T47D (cell line): ENCODE results near the gene RCC2.
"Not testable (repeated sequence)": the region's sequence is repeated elsewhere in the genome, so short reads cannot be mapped to it uniquely, and the experiment has no call there.

Experiments
- DNase-seq, 2 experiments: peaks; one replicate each; pipeline versions ENCODE4 v3.0.0 to v3.0.0-alpha.2; 2011 to 2012; ENCODE audit warnings: low read depth in 1 of 2, low spot score in 1 of 2
- JUND ChIP-seq: IDR thresholded peaks from 2 replicates; pipeline ENCODE4 v1.6.1; 2012; ENCODE audit warnings: low read depth
- in situ Hi-C: cut with HindIII; loops from 2 replicates; pipeline ENCODE4 v1.10.0; 2016; ENCODE audit warnings: low sequenced_read_pairs, low pct_unique_long_range_greater_than_20kb

The RCC2 gene

DNA sequence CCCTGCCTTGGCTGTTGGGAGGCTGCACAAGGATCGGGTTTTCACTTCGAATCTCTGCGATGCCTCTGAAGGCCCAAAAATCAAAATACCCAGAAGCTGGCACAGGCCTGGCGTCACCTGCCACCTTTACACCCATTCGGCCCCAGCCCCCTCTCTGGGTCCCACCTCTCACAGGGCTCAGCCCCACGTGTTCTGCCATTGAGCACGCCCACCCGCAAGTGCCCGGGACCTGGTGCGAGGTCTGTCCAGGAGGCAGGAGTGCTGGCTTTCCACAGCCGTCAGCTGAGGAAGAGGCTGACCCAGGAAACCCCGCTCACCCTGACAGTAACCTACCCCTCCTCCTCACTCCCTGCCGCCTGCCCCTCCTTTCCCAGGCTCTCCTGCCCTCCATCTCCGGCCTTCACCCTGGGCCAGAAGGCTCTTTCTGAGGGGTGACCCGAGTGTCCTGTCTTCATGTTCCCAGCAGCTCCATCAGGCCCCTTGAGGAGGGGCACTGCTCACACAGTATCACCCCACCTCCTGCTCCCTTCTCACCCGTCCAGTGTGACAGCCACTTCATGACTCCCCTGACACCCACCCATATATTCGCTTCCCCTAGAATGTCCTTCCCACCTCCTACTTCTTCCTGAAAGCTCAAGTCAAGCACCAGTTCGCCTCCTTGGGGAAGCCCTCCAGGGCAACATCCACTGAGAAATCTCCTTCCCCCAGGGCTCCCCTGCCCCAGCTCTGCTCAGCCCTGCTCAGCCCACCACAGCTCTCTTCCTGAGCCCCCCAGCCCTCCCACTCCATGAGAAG is 13.5 kb downstream of the RCC2 start:
- in situ Hi-C loops: no loop called here
- no peak for TF ChIP-seq JUND
- no peak for DNase-seq

DNA sequence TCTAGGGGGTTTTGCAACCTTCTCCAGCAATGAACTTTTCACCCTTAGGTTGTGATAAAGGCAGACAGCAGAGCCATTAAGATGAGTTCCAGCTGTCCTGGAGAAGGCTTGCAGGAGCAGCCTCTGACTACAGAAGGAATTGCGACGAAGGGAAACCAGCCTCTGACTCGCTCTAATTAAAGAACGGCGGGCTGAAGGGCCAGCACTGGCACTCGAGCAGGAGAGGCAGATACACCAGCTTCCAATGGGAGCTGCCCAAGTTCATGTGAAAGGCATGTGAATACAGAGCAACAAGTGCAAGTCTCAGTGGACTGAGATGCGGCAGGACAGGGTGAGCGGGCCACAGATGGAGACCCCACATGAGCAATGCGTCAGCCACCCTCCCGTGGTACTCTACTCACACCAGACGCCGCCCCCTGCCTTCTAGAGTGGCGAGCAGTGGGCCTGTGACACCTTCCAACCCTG is 15.7 kb downstream of the RCC2 start:
- TF ChIP-seq JUND: no peak
- DNase-seq: no peak
- in situ Hi-C loops: no loop called here

DNA sequence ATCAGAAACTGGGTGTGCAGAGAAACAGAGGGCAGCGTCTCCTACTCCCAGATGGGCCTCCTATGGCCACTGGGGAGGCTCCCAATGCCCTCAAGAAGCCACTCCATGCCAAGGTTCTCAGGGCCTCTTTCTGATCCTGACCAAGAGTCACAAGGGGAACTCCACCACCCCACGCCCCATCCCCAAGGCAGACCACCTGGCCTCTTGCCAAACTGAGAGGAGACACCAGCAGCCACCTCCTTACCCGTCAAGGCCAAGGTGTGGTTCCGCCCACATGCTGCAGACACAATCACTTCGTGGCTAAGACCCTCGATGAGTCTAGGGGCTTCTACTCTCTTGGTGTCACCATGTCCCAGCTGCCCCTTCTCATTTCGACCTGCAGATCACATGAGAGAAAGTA is 17.0 kb downstream of the RCC2 start:
- no peak for DNase-seq
- TF ChIP-seq JUND: no peak
- in situ Hi-C loops: no loop called here

DNA sequence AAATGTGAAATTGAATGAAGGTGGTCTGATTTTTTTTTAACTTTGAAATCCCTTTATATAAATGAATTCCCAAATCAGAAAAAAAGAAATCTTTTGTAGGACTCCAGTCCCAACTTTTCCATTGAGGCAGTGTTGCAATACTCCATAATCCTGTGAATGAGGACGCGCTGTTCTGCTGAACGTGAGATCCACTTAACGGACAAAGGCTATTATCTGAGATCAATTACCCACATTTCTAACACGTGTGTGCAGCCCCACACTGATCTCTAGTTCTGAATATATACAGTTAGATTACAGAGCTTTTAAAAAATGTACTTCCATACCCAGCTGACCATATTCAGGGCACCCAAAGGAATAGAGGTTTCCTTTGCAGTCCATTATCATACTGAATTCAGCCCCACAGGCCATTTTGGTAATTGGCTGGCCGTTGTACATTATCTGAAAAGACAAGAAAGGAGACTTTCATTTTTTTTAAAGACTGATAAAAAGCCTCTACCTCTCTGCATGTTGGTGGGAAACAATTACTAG is 19.0 kb downstream of the RCC2 start:
- in situ Hi-C loops: no loop called here
- no peak for TF ChIP-seq JUND
- no peak for DNase-seq

DNA sequence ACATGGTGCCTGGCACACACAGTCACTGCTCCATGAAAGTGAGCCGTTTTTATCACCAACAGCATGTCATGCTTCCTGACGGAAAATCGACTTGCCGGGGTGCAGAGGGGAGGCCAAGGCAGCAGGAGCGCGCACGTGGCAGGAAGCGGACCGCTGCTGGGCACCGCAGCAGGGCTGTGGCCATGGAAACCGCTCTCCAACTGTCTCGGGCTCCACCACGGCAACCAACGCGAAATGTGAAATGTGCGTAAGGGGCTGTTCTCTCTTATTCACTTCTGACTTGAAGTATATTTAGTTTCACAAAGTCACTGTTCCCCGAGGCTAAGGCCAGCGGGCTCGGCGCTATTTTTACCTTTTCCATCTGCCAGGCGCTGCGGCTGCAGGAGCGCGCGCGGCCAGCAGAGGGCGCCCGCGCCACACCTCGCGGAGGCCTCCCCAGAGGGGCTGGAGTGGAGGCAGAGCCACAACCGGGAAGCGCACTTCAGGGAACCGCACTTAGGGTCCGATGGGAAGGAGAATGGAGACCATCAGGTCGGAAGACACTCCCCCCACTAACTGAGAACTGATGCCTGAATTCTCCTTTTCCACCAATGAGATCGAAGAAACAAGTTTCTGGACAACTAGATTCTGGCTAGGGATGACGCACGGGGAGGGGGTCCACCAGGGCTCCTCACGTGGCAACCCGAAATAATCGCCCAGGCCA is 19.7 kb downstream of the RCC2 start:
- peak; percentile 58 to 67 for DNase-seq
- no peak for TF ChIP-seq JUND
- in situ Hi-C loops: no loop called here

DNA sequence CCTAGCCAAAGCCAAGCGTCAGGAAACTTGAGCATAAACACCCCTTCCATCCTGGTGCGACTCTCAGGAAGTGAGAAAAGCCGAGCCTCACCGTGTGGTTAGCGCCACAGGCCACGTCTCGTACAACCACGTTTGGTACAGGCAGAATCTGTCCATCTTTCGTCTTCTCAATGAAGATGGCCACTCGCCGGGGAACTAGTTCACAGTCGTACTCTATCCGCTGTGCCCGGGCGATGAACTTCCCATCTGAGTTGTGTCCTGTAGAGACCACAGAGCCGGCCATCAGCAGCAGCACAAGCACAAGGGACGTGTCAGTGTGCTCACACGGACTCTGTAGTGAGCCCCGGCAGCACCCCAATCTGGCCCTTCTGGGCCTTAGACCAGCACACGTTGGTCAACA is 23.1 kb downstream of the RCC2 start:
- in situ Hi-C loops: no loop called here
- TF ChIP-seq JUND: no peak
- no peak for DNase-seq

DNA sequence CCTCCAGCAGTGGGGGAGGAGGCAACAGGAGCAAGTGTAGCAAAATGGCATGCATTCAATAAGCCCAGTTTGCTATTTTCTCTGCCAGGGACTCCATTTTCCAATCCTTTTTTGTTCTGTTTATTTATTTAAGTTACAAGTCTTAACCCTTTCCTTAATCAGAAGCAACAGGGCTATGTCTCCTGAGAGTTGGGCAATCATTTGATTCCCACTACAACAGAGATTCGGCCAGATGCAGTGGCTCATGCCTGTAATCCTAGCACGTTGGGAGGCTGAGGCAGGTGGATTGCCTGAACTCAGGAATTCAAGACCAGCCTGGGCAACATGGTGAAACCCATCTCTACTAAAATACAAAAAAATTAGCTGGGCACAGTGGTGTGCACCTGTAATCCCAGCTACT is 25.5 kb downstream of the RCC2 start:
- no peak for DNase-seq
- no peak for TF ChIP-seq JUND
- in situ Hi-C loops: no loop called here

DNA sequence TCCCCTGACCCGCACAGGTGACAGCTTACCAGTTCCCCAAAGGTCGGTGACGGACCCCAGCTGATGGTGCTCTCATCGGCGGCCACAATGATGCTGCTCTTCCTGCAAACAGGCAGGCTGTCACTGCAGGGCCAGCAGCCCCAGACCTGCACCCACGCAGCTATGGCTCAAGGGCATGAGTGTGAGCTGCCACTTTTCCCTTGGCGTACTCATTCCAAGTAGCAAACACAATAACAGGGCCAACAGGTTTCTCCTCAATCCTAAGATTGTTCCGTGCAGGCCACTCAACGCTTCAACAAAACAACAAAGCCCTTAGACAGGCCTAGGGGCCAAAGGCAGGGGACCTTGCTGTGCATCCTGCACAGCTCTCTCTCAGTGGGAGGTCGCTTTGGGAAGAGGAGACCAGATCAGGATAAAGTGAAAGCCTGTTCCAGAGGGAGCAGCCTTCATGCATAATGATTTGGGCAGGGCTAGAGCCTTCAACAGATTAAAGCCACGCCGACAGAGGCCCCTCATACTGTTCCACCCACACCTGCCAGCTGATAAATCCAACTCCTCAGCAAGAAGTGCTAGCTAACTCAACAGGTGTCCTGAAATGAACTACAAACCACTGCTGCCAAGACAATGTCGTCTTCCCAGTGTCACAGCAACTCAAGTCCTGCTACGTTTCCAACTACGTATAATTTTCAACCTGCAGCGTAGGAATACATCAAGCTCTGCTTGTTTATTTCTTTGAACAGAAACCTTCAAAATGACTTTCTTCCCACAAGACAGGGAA is 27.2 kb downstream of the RCC2 start:
- DNase-seq: peak; percentile 66 to 97
- TF ChIP-seq JUND: peak; percentile 65
- in situ Hi-C loops: no loop called here

DNA sequence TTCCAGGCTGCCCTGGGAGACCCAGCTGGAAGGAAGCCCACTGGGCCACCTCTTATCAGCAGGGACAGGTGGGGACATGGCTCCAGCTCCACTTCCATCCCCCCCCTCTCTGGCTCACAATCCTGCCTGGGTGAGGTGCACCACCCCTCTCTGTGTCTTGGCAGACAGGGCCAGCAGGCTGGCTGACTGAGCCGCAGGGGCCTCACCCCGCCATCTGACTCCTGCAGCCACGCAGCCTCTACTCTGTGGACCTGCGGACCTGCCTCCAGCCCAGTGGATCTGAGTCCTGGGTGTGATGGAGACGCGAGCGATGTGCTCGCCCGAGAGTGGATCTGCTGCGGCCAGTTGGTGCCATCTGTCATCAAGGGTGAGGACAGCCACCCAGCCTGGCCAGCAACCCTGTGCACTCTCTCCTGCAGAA is 30.1 kb downstream of the RCC2 start:
- no peak for TF ChIP-seq JUND
- no peak for DNase-seq
- in situ Hi-C loops: no loop called here

DNA sequence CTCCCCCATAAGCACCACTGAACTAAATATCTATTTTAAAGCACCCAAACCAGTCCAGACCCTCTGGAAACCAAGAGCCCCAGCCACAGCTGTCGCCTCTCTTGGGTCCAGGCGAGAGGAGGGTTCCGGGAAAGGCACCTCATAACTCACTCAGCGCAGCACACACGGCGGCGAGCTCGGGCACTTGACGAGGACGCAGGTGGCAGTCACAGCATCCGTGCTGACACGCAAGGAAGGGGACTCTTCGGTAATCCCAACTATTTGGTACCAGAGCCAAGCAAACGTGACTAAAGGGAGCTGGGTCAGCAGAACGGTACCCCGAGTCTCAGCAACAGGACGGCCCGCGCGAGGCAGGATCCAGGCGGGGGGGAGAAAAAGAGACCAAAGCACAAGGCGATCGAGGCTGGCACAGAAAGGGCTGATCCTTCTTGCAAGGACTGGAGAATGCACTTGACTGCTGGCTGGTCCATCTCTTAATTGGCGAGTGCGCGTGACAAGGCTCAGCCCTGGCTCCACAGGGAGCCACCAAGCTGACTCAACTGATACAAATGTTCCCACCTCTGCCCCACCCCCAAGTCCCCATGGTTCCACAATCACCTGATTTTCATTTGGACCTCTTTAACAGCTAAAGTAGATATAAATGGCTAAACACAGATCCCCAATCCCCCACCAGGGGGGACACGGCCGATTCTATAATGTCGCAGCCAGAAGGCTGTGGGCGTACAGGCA is 31.5 kb downstream of the RCC2 start:
- in situ Hi-C loops, DNase-seq: not testable (repeated sequence)

DNA sequence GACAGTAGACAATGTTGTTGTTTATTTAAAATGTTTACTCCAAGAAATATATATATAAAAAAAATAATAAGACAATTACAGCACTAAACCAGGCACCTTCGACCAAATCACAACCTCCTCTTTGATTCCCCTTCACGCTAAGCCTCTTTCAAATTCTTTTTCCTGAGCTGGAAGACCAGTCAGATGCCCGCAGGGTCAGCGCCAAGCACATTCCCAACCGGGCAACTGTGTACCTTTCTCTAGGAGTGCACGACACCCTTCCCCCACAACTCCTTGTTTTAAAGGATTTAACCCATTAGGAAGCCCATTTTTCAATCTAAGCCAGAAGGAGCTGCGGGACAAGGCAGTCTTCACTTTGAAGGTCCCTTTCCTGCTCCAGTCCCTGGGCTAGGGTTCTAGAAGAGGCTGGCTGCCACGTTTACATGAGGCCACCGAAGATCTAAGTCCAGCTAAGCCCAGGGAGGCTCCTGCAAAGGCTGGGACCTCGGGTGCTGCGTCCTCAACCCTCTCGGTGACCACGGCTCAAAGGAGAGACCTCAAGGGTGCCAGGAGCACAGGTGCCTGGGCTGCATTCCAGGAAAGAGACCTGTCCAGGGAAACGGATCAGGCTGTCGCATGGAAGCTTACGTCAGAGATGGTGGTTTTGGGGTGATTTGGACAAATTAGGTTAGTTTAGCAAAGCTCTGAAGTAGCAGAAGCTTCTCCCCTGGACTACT is 32.6 kb downstream of the RCC2 start:
- DNase-seq: peak in 1 of 2 experiments; percentile 82
- in situ Hi-C loops: not testable (repeated sequence)
